Tibial nerve (tissue), 4 donors: ENCODE data around the gene PLXNA1. TPM values are rescaled to one million over a fixed set of nuclear protein-coding genes. Genes with fewer than 3 reads are reported as not detected.

Source experiments
- DNase-seq, 2 donors: peaks; one replicate each; pipeline ENCODE4 v3.0.0-alpha.2; 2019; ENCODE audit warnings: low spot score in 2 of 2
- H3K27ac ChIP-seq, 4 donors: fragments of 200-600 bp; sonication (generic) in 3 of 4; one replicate each; pipeline ENCODE4 v1.5.1; 2017 to 2019; ENCODE audit warnings: mild to moderate bottlenecking in 1 of 4
- H3K27me3 ChIP-seq, 2 donors: fragments of 200-600 bp; sonication (generic) in 1 of 2; one replicate each; pipeline versions ENCODE4 v1.5.1 to v1.6.0; 2017 to 2019
- H3K36me3 ChIP-seq, 3 donors: fragments of 200-600 bp; sonication (generic); one replicate each; pipeline ENCODE4 v1.5.1; 2018 to 2019
- H3K4me1 ChIP-seq, 4 donors: fragments of 200-600 bp; sonication (generic) in 3 of 4; one replicate each; pipeline ENCODE4 v1.5.1; 2017 to 2019
- H3K4me3 ChIP-seq, 4 donors: fragments of 200-600 bp; sonication (generic) in 3 of 4; one replicate each; pipeline ENCODE4 v1.5.1; 2017 to 2019; ENCODE audit warnings: mild to moderate bottlenecking in 1 of 4, moderate library complexity in 1 of 4
- H3K9me3 ChIP-seq, 4 donors: fragments of 200-600 bp; sonication (generic) in 3 of 4; one replicate each; pipeline ENCODE4 v1.5.1; 2017 to 2019
- EP300 ChIP-seq, 2 donors: sonication (generic); formaldehyde crosslinking; IDR thresholded peaks; one replicate each; pipeline ENCODE4 v1.6.1; 2017; ENCODE audit warnings: antibody characterized with exemption in 2 of 2, mild to moderate bottlenecking in 1 of 2
- POLR2A ChIP-seq, 2 donors: fragments of 450-650 bp; IDR thresholded peaks; one replicate each; pipeline ENCODE4 v1.6.1; 2017; ENCODE audit warnings: antibody characterized with exemption in 2 of 2, mild to moderate bottlenecking in 2 of 2, moderate library complexity in 2 of 2
- WGBS, 2 donors: methylation state at CpG; one replicate each; pipeline ENCODE4 v1.1.5; 2018; 5-methylcytosine and 5-hydroxymethylcytosine counted together
- total RNA-seq, 4 donors: library from RNA; depleted of rRNA; stranded (reverse); fragments of >200 nt; gene quantifications; one replicate each; pipeline ENCODE4 v1.1.0, GENCODE V29; 2016
- TF ChIP-seq, protein P1 (sequence below), 5 experiments: fragments of 200-600 bp in 3 of 5; fragments of 450-650 bp in 2 of 5; sonication (generic) in 3 of 5; IDR thresholded peaks; one replicate each; pipeline ENCODE4 v1.5.1; 2016 to 2019; ENCODE audit warnings: antibody characterized with exemption in 5 of 5, mild to moderate bottlenecking in 3 of 5, moderate library complexity in 2 of 5

The PLXNA1 gene
- total RNA-seq = 10 to 100 TPM; 39.1 to 51.3 (median 39.9) TPM

DNA sequence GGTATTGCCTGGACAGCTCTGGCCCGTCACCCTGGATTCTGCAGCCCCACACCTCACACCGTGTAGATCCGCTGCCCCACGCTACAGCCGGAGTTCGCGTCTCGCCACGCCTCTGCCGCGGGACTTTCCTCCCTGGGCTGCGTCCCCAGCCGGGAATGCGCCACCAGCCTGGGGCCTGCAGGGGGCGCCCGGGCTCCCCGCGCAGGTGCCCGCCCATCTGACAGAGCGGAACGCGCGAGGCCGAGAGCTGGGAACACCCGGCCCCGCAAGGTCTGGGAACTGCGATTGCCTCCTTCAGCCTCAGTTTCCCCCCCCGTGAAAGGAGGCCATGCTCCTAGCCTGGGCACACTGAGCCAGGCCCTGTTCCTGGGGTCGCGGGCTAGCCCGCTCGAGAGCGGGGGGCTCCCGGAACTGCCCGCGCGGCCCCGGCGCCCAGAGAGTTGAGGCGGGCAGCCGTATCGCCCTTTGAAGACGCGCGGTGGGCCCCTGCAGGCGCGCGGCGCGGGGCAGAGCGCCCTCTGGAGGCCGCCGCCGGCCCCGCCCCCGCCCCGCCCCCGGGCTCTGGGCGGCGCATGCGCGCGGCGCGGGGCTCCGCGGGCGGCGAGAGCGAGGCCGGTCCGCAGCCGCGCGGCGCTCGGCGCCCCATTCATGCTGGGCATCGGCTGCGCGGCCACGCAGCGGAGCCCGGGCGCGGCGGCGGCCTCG, at the start of gene PLXNA1:
TSS of gene PLXNA1 (plus strand) at position 645 of the 705 bp plus-strand sequence. CDS start 5,479 bp downstream, outside the sequence.
- peak within 1 kb of the TSS; percentile 60 to 79 (median 72) for H3K4me3 ChIP-seq
- TF ChIP-seq POLR2A (IDR thresholded peaks at IDR 0.05) = no peak
- TF ChIP-seq, protein P1, sequence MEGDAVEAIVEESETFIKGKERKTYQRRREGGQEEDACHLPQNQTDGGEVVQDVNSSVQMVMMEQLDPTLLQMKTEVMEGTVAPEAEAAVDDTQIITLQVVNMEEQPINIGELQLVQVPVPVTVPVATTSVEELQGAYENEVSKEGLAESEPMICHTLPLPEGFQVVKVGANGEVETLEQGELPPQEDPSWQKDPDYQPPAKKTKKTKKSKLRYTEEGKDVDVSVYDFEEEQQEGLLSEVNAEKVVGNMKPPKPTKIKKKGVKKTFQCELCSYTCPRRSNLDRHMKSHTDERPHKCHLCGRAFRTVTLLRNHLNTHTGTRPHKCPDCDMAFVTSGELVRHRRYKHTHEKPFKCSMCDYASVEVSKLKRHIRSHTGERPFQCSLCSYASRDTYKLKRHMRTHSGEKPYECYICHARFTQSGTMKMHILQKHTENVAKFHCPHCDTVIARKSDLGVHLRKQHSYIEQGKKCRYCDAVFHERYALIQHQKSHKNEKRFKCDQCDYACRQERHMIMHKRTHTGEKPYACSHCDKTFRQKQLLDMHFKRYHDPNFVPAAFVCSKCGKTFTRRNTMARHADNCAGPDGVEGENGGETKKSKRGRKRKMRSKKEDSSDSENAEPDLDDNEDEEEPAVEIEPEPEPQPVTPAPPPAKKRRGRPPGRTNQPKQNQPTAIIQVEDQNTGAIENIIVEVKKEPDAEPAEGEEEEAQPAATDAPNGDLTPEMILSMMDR (IDR thresholded peaks at IDR 0.05) = peak; percentile 74 to 96 (median 94)
- TF ChIP-seq EP300 (IDR thresholded peaks at IDR 0.05) = peak in 1 of 2 donors; percentile 32
- WGBS, 2 donors = 1% methylated on average over 42 of the region's 89 CpGs; no CpG with 5 or more reads in 1 of the 2 donors
- no peaks in the 10 kb centered on the region for H3K36me3 ChIP-seq
- peak; percentile 38 to 60 for DNase-seq
- no peaks in the 10 kb centered on the region for H3K27me3 ChIP-seq
- H3K27ac ChIP-seq = peak within 1 kb of the TSS; percentile 53 to 85 (median 78)
- no peaks in the 10 kb centered on the region for H3K9me3 ChIP-seq
- H3K4me1 ChIP-seq = peaks cover 0 to 48% (median 26%) of the 10 kb centered on the region in 4 donors

DNA sequence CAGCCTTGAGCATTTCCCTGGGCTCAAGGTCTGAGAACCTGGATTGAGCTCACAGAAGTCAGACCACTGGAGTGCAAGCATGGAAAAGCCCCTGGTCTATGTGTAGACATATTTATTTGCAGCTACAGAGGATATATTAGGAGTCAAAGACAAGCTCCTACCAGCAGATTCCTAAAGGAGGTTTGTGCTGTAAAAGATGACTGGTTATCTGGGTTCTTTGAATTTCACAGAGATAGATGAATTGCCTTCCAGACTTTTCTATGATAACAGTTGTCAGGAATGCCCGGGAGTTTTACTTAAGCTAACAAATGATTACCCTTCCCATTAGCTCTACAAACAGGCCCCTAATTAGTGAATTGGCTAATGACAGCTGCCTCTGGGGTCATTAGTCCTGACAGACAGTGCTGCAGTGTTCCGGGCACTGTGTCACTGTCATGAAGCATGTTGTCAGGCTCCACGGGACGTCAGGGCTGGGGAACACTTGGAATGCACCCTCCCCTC, 48.8 kb upstream of the PLXNA1 start:
- H3K4me1 ChIP-seq = peaks cover 0 to 26% (median 3%) of the 10 kb centered on the region in 4 donors
- WGBS, 2 donors = 52 to 58% methylated on average over 4 of the region's 4 CpGs
- H3K4me3 ChIP-seq = no peak overlapping the region
- no peaks in the 10 kb centered on the region for H3K36me3 ChIP-seq
- H3K27me3 ChIP-seq = no peaks in the 10 kb centered on the region
- TF ChIP-seq, protein P1 (IDR thresholded peaks at IDR 0.05) = no peak
- no peak for TF ChIP-seq EP300 (IDR thresholded peaks at IDR 0.05)
- TF ChIP-seq POLR2A (IDR thresholded peaks at IDR 0.05) = no peak
- no peaks in the 10 kb centered on the region for H3K9me3 ChIP-seq
- DNase-seq = no peak
- no peak overlapping the region for H3K27ac ChIP-seq

DNA sequence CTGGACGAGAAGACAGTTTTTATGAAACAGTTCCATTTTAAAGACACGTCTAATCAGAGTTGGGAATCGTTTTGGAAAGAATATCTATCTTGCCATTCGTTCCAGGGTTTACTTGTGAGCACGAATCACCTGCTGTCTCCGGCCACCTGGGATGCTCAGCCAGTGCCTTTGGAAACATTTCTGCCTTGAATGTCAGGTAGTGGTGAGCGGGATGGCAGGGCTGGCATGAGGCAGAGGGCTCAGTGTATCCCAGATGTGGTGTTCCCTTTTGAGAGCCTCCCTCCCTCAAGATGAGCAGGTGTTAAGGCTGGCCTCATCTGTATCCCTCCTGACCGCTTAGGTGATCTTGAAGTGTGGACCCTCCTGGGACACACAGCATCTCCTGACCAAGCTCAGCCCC, 47.9 kb upstream of the PLXNA1 start:
- 91 to 94% methylated on average over 8 of the region's 8 CpGs for WGBS, 2 donors

DNA sequence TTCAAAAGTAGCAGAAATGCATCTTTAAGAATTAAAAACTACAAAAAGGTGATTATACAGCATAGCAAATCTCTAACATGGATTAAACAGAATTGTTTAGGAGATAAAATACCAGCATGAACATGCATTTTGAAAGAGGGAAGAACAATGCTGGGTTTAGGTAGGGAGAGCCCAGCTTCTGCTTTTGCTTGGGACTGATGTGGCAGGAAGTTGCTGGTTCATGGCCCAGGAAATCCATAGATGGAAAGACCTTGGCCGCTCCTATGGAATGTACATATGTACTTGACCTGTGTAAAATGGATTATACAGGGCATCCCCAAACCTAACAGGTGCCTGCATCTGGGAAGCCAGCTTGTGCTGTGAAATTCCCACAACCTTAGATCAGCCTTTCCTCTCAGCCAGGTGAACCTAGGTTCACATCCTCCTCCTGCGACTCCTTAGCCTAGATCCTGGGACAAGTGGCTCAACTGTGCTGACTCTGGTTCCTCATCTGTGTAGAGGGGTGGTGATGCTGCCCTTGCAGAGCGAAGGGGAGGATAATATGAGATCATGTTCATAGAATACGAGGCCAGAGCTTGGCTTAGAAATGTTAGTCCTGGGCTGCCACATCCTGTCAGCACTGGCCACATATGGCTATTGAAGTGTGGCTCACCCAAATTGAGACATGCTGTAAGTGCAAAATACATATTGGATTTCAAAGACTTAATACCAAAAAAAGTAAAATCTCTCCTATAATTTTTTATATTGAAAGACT, 47.0 kb upstream of the PLXNA1 start:
- Histone ChIP-seq H3K4me1 (peaks cover 0 to 26% (median 3%) of the 10 kb centered on the region in 4 donors), H3K27me3 (no peaks in the 10 kb centered on the region), H3K36me3 (no peaks in the 10 kb centered on the region), H3K9me3 (no peaks in the 10 kb centered on the region), H3K27ac (no peak overlapping the region), H3K4me3 (no peak overlapping the region)
- no peak for DNase-seq
- TF ChIP-seq, protein P1 (IDR thresholded peaks at IDR 0.05) = no peak
- no peak for TF ChIP-seq POLR2A (IDR thresholded peaks at IDR 0.05)
- TF ChIP-seq EP300 (IDR thresholded peaks at IDR 0.05) = no peak
- 84 to 89% methylated on average over 4 of the region's 4 CpGs for WGBS, 2 donors

More for the DNA sequence above, 47.9 kb upstream of the PLXNA1 start:
- H3K9me3 ChIP-seq = no peaks in the 10 kb centered on the region
- H3K27me3 ChIP-seq = no peaks in the 10 kb centered on the region
- DNase-seq = no peak
- no peaks in the 10 kb centered on the region for H3K36me3 ChIP-seq
- H3K4me3 ChIP-seq = no peak overlapping the region
- TF ChIP-seq EP300 (IDR thresholded peaks at IDR 0.05) = no peak
- no peak for TF ChIP-seq POLR2A (IDR thresholded peaks at IDR 0.05)
- no peak overlapping the region for H3K27ac ChIP-seq
- H3K4me1 ChIP-seq = peaks cover 0 to 26% (median 3%) of the 10 kb centered on the region in 4 donors

DNA sequence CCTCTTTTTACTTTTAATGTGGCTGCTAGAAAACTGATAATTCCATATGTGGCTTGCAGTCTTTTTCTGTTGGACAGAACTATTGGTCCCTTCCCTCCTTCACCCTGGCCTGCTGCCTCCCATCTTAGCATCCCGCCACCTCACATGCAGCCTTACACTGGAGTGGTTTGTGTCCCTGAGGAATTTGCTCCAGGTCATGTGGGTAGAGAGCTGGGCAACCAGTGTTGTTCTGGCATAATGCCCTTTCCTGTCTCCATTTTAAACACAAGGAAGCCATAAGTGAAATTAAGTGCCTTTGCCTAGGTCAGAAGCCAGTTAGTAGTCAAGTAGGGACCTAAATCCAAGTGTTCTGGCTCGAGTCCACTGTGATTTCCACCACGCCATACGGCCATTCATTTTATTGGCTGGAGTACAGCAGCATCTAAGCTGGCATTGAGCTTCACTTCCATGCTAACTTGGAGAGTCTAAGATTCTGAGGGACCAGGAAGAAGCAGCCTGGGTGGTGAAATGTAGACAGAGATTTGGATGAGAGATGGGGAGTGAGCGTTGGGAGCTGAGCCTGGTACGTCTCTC, 46.0 kb upstream of the PLXNA1 start:
- H3K4me3 ChIP-seq = no peak overlapping the region
- DNase-seq = no peak
- H3K9me3 ChIP-seq = no peaks in the 10 kb centered on the region
- TF ChIP-seq EP300 (IDR thresholded peaks at IDR 0.05) (no peak), POLR2A (IDR thresholded peaks at IDR 0.05) (no peak)
- TF ChIP-seq, protein P1 (IDR thresholded peaks at IDR 0.05) = no peak
- H3K36me3 ChIP-seq = no peaks in the 10 kb centered on the region
- H3K4me1 ChIP-seq = peaks cover 0 to 24% (median 3%) of the 10 kb centered on the region in 4 donors
- WGBS, 2 donors = 59 to 63% methylated on average over 6 of the region's 6 CpGs
- no peaks in the 10 kb centered on the region for H3K27me3 ChIP-seq
- H3K27ac ChIP-seq = no peak overlapping the region
